ENCODE results near the gene METTL13.

The METTL13 gene

DNA sequence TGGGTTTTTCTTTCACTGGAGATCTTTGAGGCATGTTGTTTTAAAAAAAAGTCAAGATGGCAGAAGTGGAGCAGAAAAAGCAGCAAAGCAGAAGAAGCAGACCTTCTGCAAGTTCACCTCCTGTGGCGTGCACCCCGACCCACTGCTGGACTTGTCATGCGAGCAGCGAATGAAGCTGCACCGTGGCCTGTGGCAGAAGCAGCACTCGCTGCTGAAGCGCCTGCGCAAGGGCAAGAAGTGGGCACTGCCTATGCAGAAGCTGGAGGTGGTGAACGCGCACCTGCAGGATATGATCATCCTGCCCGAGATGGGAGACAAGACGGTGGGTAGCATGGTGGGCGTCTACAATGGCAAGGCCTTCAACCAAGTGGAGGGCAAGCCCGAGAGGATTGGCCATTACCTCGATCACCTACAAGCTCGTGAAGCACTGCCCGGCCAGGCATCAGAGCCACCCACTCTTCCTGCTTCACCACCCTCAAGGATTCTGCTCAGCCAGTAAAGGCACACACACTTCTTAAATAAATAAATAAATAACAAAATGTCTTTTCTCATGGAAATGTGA, 22.1 kb downstream of the METTL13 start:
- Histone ChIP-seq H2AFZ (ENCODE audit: low read length) (no peak overlapping the region), H4K91ac (ENCODE audit: low read depth, low read length, poor library complexity) (no peak overlapping the region), H2BK5ac (ENCODE audit: low read length) (no peak overlapping the region), H3K27me3 (ENCODE audit: control insufficient read depth in 3 of 3, insufficient read depth in 3 of 3, low read depth in 1 of 3, low read length in 3 of 3) (no peaks in the 10 kb centered on the region), H3K9me3 (replicated peaks in 1 of 2; ENCODE audit: control insufficient read depth in 2 of 2, insufficient read depth in 1 of 2, low read depth in 1 of 2, low read length in 2 of 2) (no peaks in the 10 kb centered on the region), H3K4me3 (ENCODE audit: low read length in 2 of 2) (no peak overlapping the region), H3K4me1 (ENCODE audit: control insufficient read depth in 2 of 2, insufficient read depth in 1 of 2, low read depth in 1 of 2, low read length in 2 of 2) (peaks cover 0 to 3% of the 10 kb centered on the region in 2 donors), H2BK120ac (ENCODE audit: low read depth, low read length) (no peak overlapping the region), H3K9ac (ENCODE audit: low read depth, low read length, poor library complexity) (no peak overlapping the region), H3K36me3 (replicated peaks in 1 of 2; ENCODE audit: control insufficient read depth in 2 of 2, insufficient read depth in 2 of 2, low read length in 2 of 2) (no peaks in the 10 kb centered on the region), H3K27ac (replicated peaks; ENCODE audit: low read length) (no peak overlapping the region), H3K4ac (ENCODE audit: low read length) (no peak overlapping the region), H2BK15ac (ENCODE audit: low read length) (no peak overlapping the region), H3K79me1 (ENCODE audit: low read depth, low read length) (no peaks in the 10 kb centered on the region), H2BK12ac (ENCODE audit: low read length) (no peak overlapping the region), H3K14ac (ENCODE audit: low read length) (no peak overlapping the region), H3K18ac (ENCODE audit: low read length) (no peak overlapping the region), H3K4me2 (ENCODE audit: insufficient read depth, low read length, poor library complexity, severe bottlenecking) (no peak overlapping the region), H2AK5ac (ENCODE audit: low read depth, low read length) (no peak overlapping the region), H4K8ac (ENCODE audit: low read depth, low read length) (no peak overlapping the region), H3K23ac (ENCODE audit: low read depth, low read length, poor library complexity) (peak overlapping the region; percentile 37)
- no CpG with 5 or more reads among the region's 17 CpGs for WGBS, 2 donors (ENCODE audit: extremely low coverage in 2 of 2, insufficient read length in 2 of 2, insufficient replicate concordance in 1 of 2)
- no peak for DNase-seq (ENCODE audit: low spot score)

GRCh38 chr1:171805395-171806115, 24.1 kb downstream of the METTL13 start:
- no peaks in the 10 kb centered on the region for H3K36me3 ChIP-seq (replicated peaks in 1 of 2; ENCODE audit: control insufficient read depth in 2 of 2, insufficient read depth in 2 of 2, low read length in 2 of 2)
- no CpG with 5 or more reads among the region's 9 CpGs for WGBS, 2 donors (ENCODE audit: extremely low coverage in 2 of 2, insufficient read length in 2 of 2, insufficient replicate concordance in 1 of 2)
- H3K27ac ChIP-seq (replicated peaks; ENCODE audit: low read length), result no peak overlapping the region
- no peaks in the 10 kb centered on the region for H3K79me1 ChIP-seq (ENCODE audit: low read depth, low read length)
- H3K4me1 ChIP-seq (ENCODE audit: control insufficient read depth in 2 of 2, insufficient read depth in 1 of 2, low read depth in 1 of 2, low read length in 2 of 2), result peaks cover 0 to 3% of the 10 kb centered on the region in 2 donors
- no peak overlapping the region for H4K8ac ChIP-seq (ENCODE audit: low read depth, low read length)
- H2AFZ ChIP-seq (ENCODE audit: low read length), result no peak overlapping the region
- H3K4me2 ChIP-seq (ENCODE audit: insufficient read depth, low read length, poor library complexity, severe bottlenecking), result no peak overlapping the region
- no peak overlapping the region for H3K14ac ChIP-seq (ENCODE audit: low read length)
- H3K23ac ChIP-seq (ENCODE audit: low read depth, low read length, poor library complexity), result no peak overlapping the region
- H2BK15ac ChIP-seq (ENCODE audit: low read length), result no peak overlapping the region
- H3K4ac ChIP-seq (ENCODE audit: low read length), result no peak overlapping the region
- H2BK12ac ChIP-seq (ENCODE audit: low read length), result no peak overlapping the region
- no peaks in the 10 kb centered on the region for H3K27me3 ChIP-seq (ENCODE audit: control insufficient read depth in 3 of 3, insufficient read depth in 3 of 3, low read depth in 1 of 3, low read length in 3 of 3)
- no peaks in the 10 kb centered on the region for H3K9me3 ChIP-seq (replicated peaks in 1 of 2; ENCODE audit: control insufficient read depth in 2 of 2, insufficient read depth in 1 of 2, low read depth in 1 of 2, low read length in 2 of 2)
- H4K91ac ChIP-seq (ENCODE audit: low read depth, low read length, poor library complexity), result no peak overlapping the region
- H2BK5ac ChIP-seq (ENCODE audit: low read length), result no peak overlapping the region
- H2AK5ac ChIP-seq (ENCODE audit: low read depth, low read length), result no peak overlapping the region
- H3K9ac ChIP-seq (ENCODE audit: low read depth, low read length, poor library complexity), result no peak overlapping the region
- no peak overlapping the region for H2BK120ac ChIP-seq (ENCODE audit: low read depth, low read length)
- H3K4me3 ChIP-seq (ENCODE audit: low read length in 2 of 2), result no peak overlapping the region
- H3K18ac ChIP-seq (ENCODE audit: low read length), result no peak overlapping the region
- DNase-seq (ENCODE audit: low spot score), result no peak

DNA sequence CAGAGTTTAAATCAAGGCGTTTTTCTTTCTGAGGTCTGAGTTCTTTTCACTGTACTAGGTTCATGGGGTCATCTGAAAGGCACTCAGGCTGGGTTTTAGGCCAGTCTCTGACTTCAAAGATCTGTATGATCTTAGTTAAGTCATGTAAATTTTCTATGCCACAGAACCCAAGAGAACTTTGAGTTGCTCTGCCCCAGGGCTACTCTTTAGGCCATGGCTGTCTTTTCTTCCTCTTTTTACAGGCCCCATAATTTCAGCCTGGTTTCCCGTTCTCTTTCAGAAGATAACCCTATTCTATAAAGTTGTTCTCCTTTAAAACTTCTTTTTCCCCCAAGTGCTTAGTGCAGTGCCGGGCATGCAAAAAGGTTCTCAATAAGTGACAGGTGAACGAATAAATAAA, 26.1 kb downstream of the METTL13 start:
- H2BK15ac ChIP-seq (ENCODE audit: low read length), result no peak overlapping the region
- no peak overlapping the region for H4K8ac ChIP-seq (ENCODE audit: low read depth, low read length)
- H3K4me2 ChIP-seq (ENCODE audit: insufficient read depth, low read length, poor library complexity, severe bottlenecking), result no peak overlapping the region
- no peak overlapping the region for H2BK5ac ChIP-seq (ENCODE audit: low read length)
- no peak for DNase-seq (ENCODE audit: low spot score)
- H2AK5ac ChIP-seq (ENCODE audit: low read depth, low read length), result no peak overlapping the region
- H3K27me3 ChIP-seq (ENCODE audit: control insufficient read depth in 3 of 3, insufficient read depth in 3 of 3, low read depth in 1 of 3, low read length in 3 of 3), result no peaks in the 10 kb centered on the region
- no peak overlapping the region for H4K91ac ChIP-seq (ENCODE audit: low read depth, low read length, poor library complexity)
- H2BK12ac ChIP-seq (ENCODE audit: low read length), result no peak overlapping the region
- no peaks in the 10 kb centered on the region for H3K9me3 ChIP-seq (replicated peaks in 1 of 2; ENCODE audit: control insufficient read depth in 2 of 2, insufficient read depth in 1 of 2, low read depth in 1 of 2, low read length in 2 of 2)
- H3K18ac ChIP-seq (ENCODE audit: low read length), result no peak overlapping the region
- no peak overlapping the region for H2BK120ac ChIP-seq (ENCODE audit: low read depth, low read length)
- H3K4me1 ChIP-seq (ENCODE audit: control insufficient read depth in 2 of 2, insufficient read depth in 1 of 2, low read depth in 1 of 2, low read length in 2 of 2), result peaks cover 0 to 3% of the 10 kb centered on the region in 2 donors
- no peak overlapping the region for H2AFZ ChIP-seq (ENCODE audit: low read length)
- H3K27ac ChIP-seq (replicated peaks; ENCODE audit: low read length), result no peak overlapping the region
- H3K14ac ChIP-seq (ENCODE audit: low read length), result no peak overlapping the region
- WGBS, 2 donors (ENCODE audit: extremely low coverage in 2 of 2, insufficient read length in 2 of 2, insufficient replicate concordance in 1 of 2), result no CpG with 5 or more reads among the region's 4 CpGs
- H3K79me1 ChIP-seq (ENCODE audit: low read depth, low read length), result no peaks in the 10 kb centered on the region
- no peaks in the 10 kb centered on the region for H3K36me3 ChIP-seq (replicated peaks in 1 of 2; ENCODE audit: control insufficient read depth in 2 of 2, insufficient read depth in 2 of 2, low read length in 2 of 2)
- no peak overlapping the region for H3K4ac ChIP-seq (ENCODE audit: low read length)
- no peak overlapping the region for H3K9ac ChIP-seq (ENCODE audit: low read depth, low read length, poor library complexity)
- H3K23ac ChIP-seq (ENCODE audit: low read depth, low read length, poor library complexity), result no peak overlapping the region
- H3K4me3 ChIP-seq (ENCODE audit: low read length in 2 of 2), result no peak overlapping the region

DNA sequence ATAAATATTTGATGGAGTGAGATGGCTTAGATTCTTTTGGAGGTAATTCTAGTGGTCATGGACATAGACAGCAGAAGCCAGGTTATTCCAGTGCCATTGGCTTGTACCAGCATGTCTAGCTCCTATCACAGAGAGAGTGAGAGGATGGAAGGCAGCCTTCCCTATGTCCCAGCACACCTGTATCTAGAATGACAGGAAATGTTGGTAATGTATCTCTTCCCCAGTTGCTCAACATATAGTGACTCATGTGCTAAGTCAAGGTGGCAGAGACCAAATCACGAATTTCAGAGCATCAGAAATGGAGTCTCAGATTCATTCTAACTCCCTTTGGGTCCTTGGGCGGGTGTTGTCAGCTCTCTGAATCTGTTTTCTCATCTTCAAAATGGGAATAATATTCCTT, 28.4 kb downstream of the METTL13 start:
- H2AFZ ChIP-seq (ENCODE audit: low read length), result no peak overlapping the region
- H3K4me1 ChIP-seq (ENCODE audit: control insufficient read depth in 2 of 2, insufficient read depth in 1 of 2, low read depth in 1 of 2, low read length in 2 of 2), result peaks cover 0 to 3% of the 10 kb centered on the region in 2 donors
- H4K8ac ChIP-seq (ENCODE audit: low read depth, low read length), result no peak overlapping the region
- H3K27me3 ChIP-seq (ENCODE audit: control insufficient read depth in 3 of 3, insufficient read depth in 3 of 3, low read depth in 1 of 3, low read length in 3 of 3), result no peaks in the 10 kb centered on the region
- H3K27ac ChIP-seq (replicated peaks; ENCODE audit: low read length), result no peak overlapping the region
- H2AK5ac ChIP-seq (ENCODE audit: low read depth, low read length), result no peak overlapping the region
- H3K9me3 ChIP-seq (replicated peaks in 1 of 2; ENCODE audit: control insufficient read depth in 2 of 2, insufficient read depth in 1 of 2, low read depth in 1 of 2, low read length in 2 of 2), result no peaks in the 10 kb centered on the region
- no peak overlapping the region for H2BK12ac ChIP-seq (ENCODE audit: low read length)
- H3K4me3 ChIP-seq (ENCODE audit: low read length in 2 of 2), result no peak overlapping the region
- H2BK15ac ChIP-seq (ENCODE audit: low read length), result no peak overlapping the region
- H3K4ac ChIP-seq (ENCODE audit: low read length), result no peak overlapping the region
- H3K18ac ChIP-seq (ENCODE audit: low read length), result no peak overlapping the region
- H3K79me1 ChIP-seq (ENCODE audit: low read depth, low read length), result no peaks in the 10 kb centered on the region
- WGBS, 2 donors (ENCODE audit: extremely low coverage in 2 of 2, insufficient read length in 2 of 2, insufficient replicate concordance in 1 of 2), result no CpG with 5 or more reads among the region's 2 CpGs
- no peaks in the 10 kb centered on the region for H3K36me3 ChIP-seq (replicated peaks in 1 of 2; ENCODE audit: control insufficient read depth in 2 of 2, insufficient read depth in 2 of 2, low read length in 2 of 2)
- H3K9ac ChIP-seq (ENCODE audit: low read depth, low read length, poor library complexity), result no peak overlapping the region
- DNase-seq (ENCODE audit: low spot score), result no peak
- H2BK120ac ChIP-seq (ENCODE audit: low read depth, low read length), result no peak overlapping the region
- no peak overlapping the region for H4K91ac ChIP-seq (ENCODE audit: low read depth, low read length, poor library complexity)
- H2BK5ac ChIP-seq (ENCODE audit: low read length), result no peak overlapping the region
- H3K4me2 ChIP-seq (ENCODE audit: insufficient read depth, low read length, poor library complexity, severe bottlenecking), result no peak overlapping the region
- H3K14ac ChIP-seq (ENCODE audit: low read length), result no peak overlapping the region
- H3K23ac ChIP-seq (ENCODE audit: low read depth, low read length, poor library complexity), result no peak overlapping the region
